Activated naive CD8-positive, alpha-beta T cell treated with anti-CD3 and anti-CD28 coated beads, Interleukin-2, amount 10 ng/mL, durations not matched to agents 7 days and 5 days (primary cell): Measurements from ENCODE around the gene SIGLEC1. TPM values are rescaled to one million over a fixed set of nuclear protein-coding genes. Genes with fewer than 3 reads are reported as not detected.

Source experiments
- ATAC-seq: fragments of 150-1000 bp; cut with Tn5 transposase; one replicate; pipeline ENCODE4 v1.10.0; 2021; ENCODE audit warnings: low read depth, moderate library complexity
- POLR2A ChIA-PET: fragments of 350-600 bp; sonication (Branson Sonifier 250); formaldehyde crosslinking; loops from one replicate; lab custom pipeline; 2021; ENCODE audit warnings: antibody characterized with exemption; lab: Charles Lee
- DNase-seq: peaks from one replicate; pipeline ENCODE4 v3.0.0; 2021
- H3K27ac Mint-ChIP-seq: one replicate; pipeline ENCODE4 v1.8.0; 2022; ENCODE audit warnings: mild to moderate bottlenecking, mixed read lengths
- H3K27me3 Mint-ChIP-seq: one replicate; pipeline ENCODE4 v1.8.0; 2022; ENCODE audit warnings: mild to moderate bottlenecking, moderate library complexity, mixed read lengths
- H3K36me3 Mint-ChIP-seq: one replicate; pipeline ENCODE4 v1.8.0; 2021; ENCODE audit warnings: mild to moderate bottlenecking, mixed read lengths
- H3K4me1 Mint-ChIP-seq: one replicate; pipeline ENCODE4 v1.8.0; 2021; ENCODE audit warnings: mixed read lengths
- H3K4me3 Mint-ChIP-seq: one replicate; pipeline ENCODE4 v1.8.0; 2022; ENCODE audit warnings: mild to moderate bottlenecking, moderate library complexity, mixed read lengths
- H3K9me3 Mint-ChIP-seq: one replicate; pipeline ENCODE4 v1.8.0; 2021; ENCODE audit warnings: mixed read lengths
- total RNA-seq, 2 experiments: library from RNA; stranded (reverse); gene quantifications; one replicate each; pipeline ENCODE4 v1.2.3, GENCODE V29; 2021

Gene SIGLEC1
- total RNA-seq, 2 experiments from 2014 or later = 0.20 to 0.25 TPM

DNA sequence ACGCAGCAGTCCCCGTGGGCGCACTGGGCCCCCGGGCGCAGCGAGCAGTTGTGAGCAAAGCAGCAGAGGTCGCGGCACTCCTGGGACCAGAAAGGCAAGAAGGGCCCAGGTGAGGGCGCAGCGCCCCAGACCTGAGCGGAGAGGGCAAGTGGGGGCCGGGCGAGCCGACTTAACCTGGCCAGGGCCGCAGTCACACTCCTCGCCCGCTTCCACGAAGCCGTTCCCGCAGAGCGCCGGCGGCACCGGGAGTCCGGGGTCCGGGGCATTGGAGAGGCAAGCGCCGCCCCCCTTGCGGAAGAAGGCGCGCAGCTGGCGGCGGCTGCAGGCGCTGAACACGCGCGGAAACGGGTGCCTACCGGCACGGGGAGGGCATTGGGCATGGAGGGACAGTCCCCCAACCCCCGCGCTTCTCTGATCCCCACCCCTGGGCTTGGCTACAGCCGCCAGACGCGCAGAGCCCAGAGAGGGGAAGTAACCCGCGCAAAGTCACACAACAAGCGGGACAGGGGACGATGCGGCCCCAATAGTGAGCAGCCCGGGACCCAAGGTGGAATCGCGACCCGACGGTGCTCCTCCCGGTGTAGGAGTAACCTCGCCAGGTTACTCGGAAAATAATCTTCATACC lies 39.7 kb downstream of the SIGLEC1 start:
- Mint-ChIP-seq H3K4me1 (peaks cover 6% of the 10 kb centered on the region), H3K4me3 (peak overlapping the region; percentile 22), H3K9me3 (no peaks in the 10 kb centered on the region), H3K36me3 (no peaks in the 10 kb centered on the region), H3K27ac (no peak overlapping the region), H3K27me3 (peaks cover 69% of the 10 kb centered on the region)
- DNase-seq = peak; percentile 57
- POLR2A ChIA-PET = no interaction called here
- ATAC-seq = no peak

DNA sequence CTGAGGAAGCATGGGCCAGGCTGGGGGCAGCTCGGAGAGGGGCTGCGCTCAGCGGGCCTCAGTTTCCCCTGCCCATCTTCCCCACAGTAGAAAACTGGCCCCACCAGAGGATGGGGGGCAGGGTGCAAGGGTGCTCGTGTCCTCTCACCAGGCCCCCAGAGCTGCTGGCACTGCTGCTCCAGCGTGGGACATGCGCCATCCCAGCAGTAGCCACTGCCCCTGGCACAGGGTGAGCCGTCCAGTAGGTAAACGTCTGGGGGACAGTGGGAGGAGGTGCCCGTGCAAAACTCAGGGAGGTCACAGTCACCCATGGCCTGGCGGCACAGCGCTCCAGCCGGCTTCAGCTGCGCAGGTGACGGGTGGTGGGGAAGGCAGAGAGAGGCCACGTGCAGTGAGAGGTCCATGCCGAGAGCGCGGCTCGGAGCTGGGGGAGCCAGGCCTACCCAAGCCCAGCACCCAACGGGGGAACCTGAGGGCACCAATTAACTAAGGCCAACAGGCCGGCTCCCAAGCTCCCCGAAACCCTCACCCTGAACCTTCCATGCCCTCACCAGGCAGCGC lies 40.3 kb downstream of the SIGLEC1 start:
- peaks cover 75% of the 10 kb centered on the region for H3K27me3 Mint-ChIP-seq
- H3K4me1 Mint-ChIP-seq = peaks cover 9% of the 10 kb centered on the region
- H3K9me3 Mint-ChIP-seq = no peaks in the 10 kb centered on the region
- no peak for ATAC-seq
- peaks cover 3% of the 10 kb centered on the region for H3K36me3 Mint-ChIP-seq
- H3K27ac Mint-ChIP-seq = no peak overlapping the region
- DNase-seq = no peak
- H3K4me3 Mint-ChIP-seq = no peak overlapping the region
- POLR2A ChIA-PET = no interaction called here

DNA sequence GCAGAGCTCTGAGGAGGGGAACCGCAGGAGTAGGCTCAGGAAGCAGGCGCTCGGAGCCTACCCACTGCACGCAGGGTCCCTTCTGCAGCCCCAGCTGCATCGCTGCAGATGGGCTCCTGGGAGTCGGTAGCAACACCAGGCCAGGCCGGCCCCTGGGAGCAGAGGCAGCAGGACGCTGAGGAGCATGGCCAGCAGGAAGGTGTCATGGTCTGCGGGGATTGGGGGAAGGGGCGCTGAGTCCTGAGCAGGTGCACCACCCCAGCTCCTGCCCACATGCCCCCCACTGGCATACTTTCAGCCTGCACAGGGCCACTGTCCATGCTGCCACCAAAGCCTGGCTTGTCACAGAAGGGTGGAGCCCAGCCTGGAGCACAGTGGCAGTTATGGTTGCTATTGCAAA lies 41.5 kb downstream of the SIGLEC1 start:
- DNase-seq (no peak), ATAC-seq (no peak)
- POLR2A ChIA-PET = interaction anchor here (0.6 kb wide), 1 partner anchor 209 kb away, joined by 3 read pairs; no protein-coding TSS in a partner anchor
- H3K4me1 Mint-ChIP-seq = peaks cover 13% of the 10 kb centered on the region
- H3K27ac Mint-ChIP-seq = no peak overlapping the region
- peaks cover 4% of the 10 kb centered on the region for H3K36me3 Mint-ChIP-seq
- H3K4me3 Mint-ChIP-seq = no peak overlapping the region
- no peaks in the 10 kb centered on the region for H3K9me3 Mint-ChIP-seq
- peaks cover 75% of the 10 kb centered on the region for H3K27me3 Mint-ChIP-seq

DNA sequence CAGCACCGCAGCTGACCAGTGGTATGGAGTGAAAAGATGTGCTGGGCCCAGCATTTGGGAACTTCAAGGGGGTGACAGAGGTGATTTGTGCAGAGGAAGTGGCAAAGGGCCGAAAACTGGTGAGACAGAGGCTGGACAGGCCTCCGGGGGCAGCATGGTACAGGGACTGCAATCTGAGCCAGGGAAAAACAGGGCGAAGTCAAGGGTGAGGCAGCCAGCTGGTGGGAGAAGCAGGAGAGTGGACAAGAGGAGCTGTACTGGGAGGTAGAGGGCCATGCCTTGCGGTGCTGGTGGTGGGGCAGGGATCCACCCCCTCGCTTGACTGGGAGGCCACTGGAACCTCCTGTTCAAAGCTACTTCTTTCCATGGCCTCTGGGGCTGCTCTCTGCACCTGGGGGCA lies 41.9 kb downstream of the SIGLEC1 start:
- no peak for ATAC-seq
- peaks cover 18% of the 10 kb centered on the region for H3K4me1 Mint-ChIP-seq
- POLR2A ChIA-PET = no interaction called here
- no peak for DNase-seq
- no peak overlapping the region for H3K4me3 Mint-ChIP-seq
- H3K36me3 Mint-ChIP-seq = peaks cover 4% of the 10 kb centered on the region
- peaks cover 74% of the 10 kb centered on the region for H3K27me3 Mint-ChIP-seq
- H3K9me3 Mint-ChIP-seq = no peaks in the 10 kb centered on the region
- H3K27ac Mint-ChIP-seq = no peak overlapping the region

DNA sequence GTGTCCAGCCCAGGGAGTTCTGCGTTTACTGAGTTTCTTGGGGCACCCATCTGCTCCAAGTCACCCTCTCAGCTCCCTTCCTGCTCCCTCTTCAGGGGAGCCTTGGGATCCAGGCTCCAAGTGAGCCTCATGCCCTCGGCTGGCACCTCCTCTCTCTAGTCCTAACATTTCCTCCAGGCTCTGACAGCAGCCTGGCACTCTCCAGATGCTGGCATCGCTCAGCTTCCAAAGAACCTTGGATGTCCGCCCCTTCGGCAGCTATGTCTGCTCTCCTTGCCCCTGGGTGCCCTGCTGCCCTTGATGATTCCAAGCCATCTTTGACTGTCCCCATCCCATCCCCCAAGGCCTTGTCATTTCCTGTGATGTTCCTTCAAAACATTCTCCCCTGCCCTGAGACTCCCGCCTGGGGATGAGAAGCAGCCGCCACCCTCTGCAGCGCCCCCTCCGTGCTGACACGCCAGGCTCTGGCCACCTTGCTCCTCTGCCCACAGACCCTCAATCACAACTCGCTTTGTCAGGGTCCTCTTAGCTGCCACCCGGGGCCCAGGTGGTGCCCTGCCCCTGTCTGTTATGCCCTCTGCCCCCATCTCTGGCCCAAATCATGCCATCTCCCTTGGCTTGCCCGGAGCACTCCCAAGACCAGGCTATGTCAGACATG lies 42.6 kb downstream of the SIGLEC1 start:
- POLR2A ChIA-PET = no interaction called here
- Mint-ChIP-seq H3K27me3 (peaks cover 70% of the 10 kb centered on the region), H3K4me3 (no peak overlapping the region), H3K36me3 (peaks cover 4% of the 10 kb centered on the region), H3K4me1 (peaks cover 21% of the 10 kb centered on the region), H3K27ac (no peak overlapping the region), H3K9me3 (no peaks in the 10 kb centered on the region)
- no peak for DNase-seq
- no peak for ATAC-seq

DNA sequence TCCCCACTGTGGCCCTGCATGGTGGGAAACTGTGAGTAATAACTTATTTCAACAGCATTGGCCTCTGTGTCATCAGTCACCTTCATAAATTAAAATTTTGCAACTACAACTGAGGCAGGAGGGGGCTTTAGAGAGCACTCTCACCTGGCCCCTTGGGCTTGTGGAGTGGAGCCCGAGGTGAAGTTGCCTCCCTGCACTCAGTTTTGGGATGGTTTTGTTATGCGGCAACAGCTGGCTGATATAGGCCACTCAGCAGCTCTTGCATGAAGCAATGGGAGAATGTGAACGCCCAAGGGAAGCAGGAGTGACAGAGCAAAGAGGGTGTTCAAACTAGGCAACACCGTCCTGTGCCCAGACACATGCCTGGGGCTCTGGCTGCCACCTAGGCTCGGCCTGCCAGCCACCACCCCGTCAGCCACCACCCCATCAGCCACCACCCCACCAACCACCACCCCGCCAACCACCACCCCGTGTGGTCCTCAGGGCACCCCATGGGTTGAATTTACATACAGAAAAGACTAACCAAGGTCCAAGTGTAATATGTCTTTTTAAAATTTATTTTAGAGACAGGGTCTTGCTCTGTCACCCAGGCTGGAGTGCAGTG lies 44.9 kb downstream of the SIGLEC1 start:
- DNase-seq = no peak
- H3K27ac Mint-ChIP-seq = no peak overlapping the region
- H3K4me3 Mint-ChIP-seq = no peak overlapping the region
- peaks cover 22% of the 10 kb centered on the region for H3K4me1 Mint-ChIP-seq
- POLR2A ChIA-PET = no interaction called here
- peaks cover 4% of the 10 kb centered on the region for H3K36me3 Mint-ChIP-seq
- no peak for ATAC-seq
- no peaks in the 10 kb centered on the region for H3K9me3 Mint-ChIP-seq
- H3K27me3 Mint-ChIP-seq = peaks cover 77% of the 10 kb centered on the region

DNA sequence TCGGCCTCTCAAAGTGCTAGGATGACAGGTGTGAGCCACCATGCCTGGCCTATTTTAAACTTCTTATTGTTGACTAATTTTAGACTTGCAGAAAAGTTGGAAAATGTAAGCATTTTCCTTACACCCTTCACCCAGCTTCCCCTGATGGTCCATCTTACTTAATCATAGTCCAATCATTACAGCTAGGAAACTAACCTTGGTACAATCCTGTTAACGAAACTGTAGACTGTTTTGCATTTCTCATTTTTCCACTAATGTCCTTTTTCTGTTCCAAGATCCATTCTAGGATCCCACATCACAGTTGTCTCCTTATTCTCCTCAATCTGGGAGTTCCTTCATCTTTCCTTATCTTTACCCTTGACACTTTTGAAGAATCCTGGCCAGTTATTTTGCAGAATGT lies 48.5 kb downstream of the SIGLEC1 start:
- no peak overlapping the region for H3K27ac Mint-ChIP-seq
- DNase-seq = no peak
- peaks cover 31% of the 10 kb centered on the region for H3K4me1 Mint-ChIP-seq
- POLR2A ChIA-PET = no interaction called here
- H3K4me3 Mint-ChIP-seq = no peak overlapping the region
- ATAC-seq = no peak
- peaks cover 73% of the 10 kb centered on the region for H3K27me3 Mint-ChIP-seq
- no peaks in the 10 kb centered on the region for H3K9me3 Mint-ChIP-seq
- peaks cover 4% of the 10 kb centered on the region for H3K36me3 Mint-ChIP-seq

DNA sequence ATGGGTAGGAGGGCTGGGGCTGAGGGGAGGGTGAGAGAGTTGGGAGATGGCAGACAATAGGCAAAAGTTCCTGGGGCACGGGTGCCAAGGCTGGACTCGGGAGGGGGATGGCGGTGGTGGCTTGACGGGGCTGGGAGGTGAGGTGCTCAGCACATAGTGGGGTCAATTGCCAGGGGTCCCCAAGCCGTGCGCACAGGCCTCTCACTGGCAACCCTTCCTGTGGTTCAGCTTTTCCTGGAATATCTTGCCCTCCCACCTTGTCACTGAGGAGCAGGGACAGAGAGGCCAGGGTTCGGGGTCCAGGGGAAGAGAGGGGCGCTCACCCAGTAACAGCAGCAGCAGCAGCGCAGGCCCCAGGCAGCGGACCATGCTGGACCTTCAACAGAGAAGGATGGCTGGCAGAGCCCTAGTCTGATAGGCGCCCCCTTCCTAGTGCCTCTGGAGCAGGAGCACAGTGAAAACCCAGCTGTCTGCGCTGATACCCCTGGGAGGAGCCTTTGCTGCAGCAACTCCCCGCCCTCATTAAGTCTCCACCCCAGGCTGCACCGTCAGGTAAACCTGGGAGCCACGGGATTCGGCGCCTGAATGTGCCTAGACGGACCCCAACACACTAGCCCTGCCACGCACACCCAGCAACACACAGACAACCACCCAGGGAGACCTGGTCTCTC lies 49.2 kb downstream of the SIGLEC1 start, which contains the start of gene GFRA4:
Gene GFRA4, minus strand, starts transcription at position 369 of the 671 bp plus-strand sequence. Its CDS starts 0 bp downstream, at position 369.
- H3K27me3 Mint-ChIP-seq = peaks cover 68% of the 10 kb centered on the region
- no peaks in the 10 kb centered on the region for H3K9me3 Mint-ChIP-seq
- H3K36me3 Mint-ChIP-seq = peaks cover 4% of the 10 kb centered on the region
- H3K4me3 Mint-ChIP-seq = no peak within 1 kb of the TSS
- ATAC-seq = no peak
- no peak within 1 kb of the TSS for H3K27ac Mint-ChIP-seq
- POLR2A ChIA-PET = no interaction called here
- peaks cover 34% of the 10 kb centered on the region for H3K4me1 Mint-ChIP-seq
- no peak for DNase-seq

Other genes starting within 250 kb of the SIGLEC1 start
- gene ATRN, start 241.6 kb downstream of the SIGLEC1 start, total RNA-seq = 10 to 100 TPM in 1 of 2 experiments, 1 to 10 TPM in 1; 9.8 to 10.7 TPM
- not detected for gene GFRA4, start 49.2 kb downstream of the SIGLEC1 start, total RNA-seq
- not detected for gene ADAM33, start 30.6 kb downstream of the SIGLEC1 start, total RNA-seq
- not detected for gene HSPA12B, start 20.1 kb upstream of the SIGLEC1 start, total RNA-seq
- gene ADISSP, start 55.2 kb upstream of the SIGLEC1 start, total RNA-seq = 10 to 100 TPM; 21.9 to 22.1 TPM
- not detected for gene SPEF1, start 68.8 kb upstream of the SIGLEC1 start, total RNA-seq
- gene CENPB, start 74.1 kb upstream of the SIGLEC1 start, total RNA-seq = 10 to 100 TPM; 63.3 to 65.7 TPM
- gene CDC25B, start 83.7 kb upstream of the SIGLEC1 start, total RNA-seq = 100 to 1,000 TPM; 263 to 264 TPM
- gene AP5S1, start 107.9 kb upstream of the SIGLEC1 start, total RNA-seq = 10 to 100 TPM; 11.1 to 12.5 TPM
- gene MAVS, start 134.2 kb upstream of the SIGLEC1 start, total RNA-seq = 10 to 100 TPM; 36.3 to 36.8 TPM
- gene PANK2, start 176.8 kb upstream of the SIGLEC1 start, total RNA-seq = 10 to 100 TPM; 76.6 to 80.1 TPM